H7 (cell line): ENCODE results near the gene PCED1B. TPM values are rescaled to one million over a fixed set of nuclear protein-coding genes. Genes with fewer than 3 reads are reported as not detected.

Experiments used
- DNase-seq: peaks from one replicate; pipeline ENCODE4 v3.0.0; 2012
- H3K27me3 ChIP-seq: 2 replicates; pipeline ENCODE4 v1.6.0; 2011; ENCODE audit warnings: mild to moderate bottlenecking, low read length; ENCODE audit not compliant: control insufficient read depth, insufficient read depth
- H3K36me3 ChIP-seq: replicated peaks from 2 replicates; pipeline ENCODE4 v1.5.1; 2011; ENCODE audit warnings: low read length; ENCODE audit not compliant: control insufficient read depth, insufficient read depth
- H3K4me3 ChIP-seq: 2 replicates; pipeline ENCODE4 v1.5.1; 2011; ENCODE audit warnings: low read depth, mild to moderate bottlenecking, control low read depth, low read length, moderate library complexity; ENCODE audit not compliant: insufficient read depth
- total RNA-seq: library from RNA; depleted of rRNA; stranded (reverse); fragments of >200 nt; shearing (Covaris generic); gene quantifications from 2 replicates; pipeline ENCODE4 v1.2.3, GENCODE V29; 2014

The PCED1B gene
- total RNA-seq, 1 experiment from 2014 or later, result 5.8 TPM

GRCh38 chr12:47234576-47235141 is 155.2 kb downstream of the PCED1B start:
- peak; percentile 74 for DNase-seq
- Histone ChIP-seq H3K27me3 (no peaks in the 10 kb centered on the region), H3K4me3 (no peak overlapping the region), H3K36me3 (no peaks in the 10 kb centered on the region)

GRCh38 chr12:47235258-47236040 is 156.0 kb downstream of the PCED1B start:
- no peak for DNase-seq
- H3K27me3 ChIP-seq, result no peaks in the 10 kb centered on the region
- no peaks in the 10 kb centered on the region for H3K36me3 ChIP-seq
- H3K4me3 ChIP-seq, result no peak overlapping the region

GRCh38 chr12:47236109-47236714 is 156.8 kb downstream of the PCED1B start:
- Histone ChIP-seq H3K27me3 (no peaks in the 10 kb centered on the region), H3K4me3 (no peak overlapping the region), H3K36me3 (no peaks in the 10 kb centered on the region)
- no peak for DNase-seq

GRCh38 chr12:47237751-47238211 is 158.4 kb downstream of the PCED1B start:
- DNase-seq, result no peak
- Histone ChIP-seq H3K36me3 (no peaks in the 10 kb centered on the region), H3K4me3 (no peak overlapping the region), H3K27me3 (no peaks in the 10 kb centered on the region)

- no peak for DNase-seq
- no peaks in the 10 kb centered on the region for H3K27me3 ChIP-seq
- H3K36me3 ChIP-seq, result no peaks in the 10 kb centered on the region
- no peak overlapping the region for H3K4me3 ChIP-seq
Measured at GRCh38 chr12:47238669-47239114, 159.3 kb downstream of the PCED1B start.

- Histone ChIP-seq H3K27me3 (no peaks in the 10 kb centered on the region), H3K4me3 (no peak overlapping the region), H3K36me3 (no peaks in the 10 kb centered on the region)
- no peak for DNase-seq
Measured at GRCh38 chr12:47242426-47242825, 163.0 kb downstream of the PCED1B start.

- no peak for DNase-seq
- no peaks in the 10 kb centered on the region for H3K27me3 ChIP-seq
- H3K4me3 ChIP-seq, result no peak overlapping the region
- H3K36me3 ChIP-seq, result no peaks in the 10 kb centered on the region
Measured at GRCh38 chr12:47244835-47245234, 165.4 kb downstream of the PCED1B start.

GRCh38 chr12:47245623-47246022 is 166.2 kb downstream of the PCED1B start:
- H3K4me3 ChIP-seq, result no peak overlapping the region

GRCh38 chr12:47247418-47247817 is 168.0 kb downstream of the PCED1B start:
- Histone ChIP-seq H3K27me3 (no peaks in the 10 kb centered on the region), H3K36me3 (no peaks in the 10 kb centered on the region), H3K4me3 (no peak overlapping the region)
- no peak for DNase-seq

More at GRCh38 chr12:47245623-47246022, 166.2 kb downstream of the PCED1B start:
- no peaks in the 10 kb centered on the region for H3K36me3 ChIP-seq
- H3K27me3 ChIP-seq, result no peaks in the 10 kb centered on the region
- DNase-seq, result no peak

- DNase-seq, result no peak
- H3K27me3 ChIP-seq, result no peaks in the 10 kb centered on the region
- no peaks in the 10 kb centered on the region for H3K36me3 ChIP-seq
- H3K4me3 ChIP-seq, result no peak overlapping the region
Measured at GRCh38 chr12:47249082-47249481, 169.7 kb downstream of the PCED1B start.

GRCh38 chr12:47249719-47250357 is 170.4 kb downstream of the PCED1B start:
- Histone ChIP-seq H3K36me3 (no peaks in the 10 kb centered on the region), H3K4me3 (no peak overlapping the region)
- DNase-seq, result no peak

GRCh38 chr12:47251919-47252318 is 172.5 kb downstream of the PCED1B start:
- H3K4me3 ChIP-seq, result no peak overlapping the region
- no peaks in the 10 kb centered on the region for H3K36me3 ChIP-seq
- no peak for DNase-seq
- H3K27me3 ChIP-seq, result no peaks in the 10 kb centered on the region

More at GRCh38 chr12:47249719-47250357, 170.4 kb downstream of the PCED1B start:
- no peaks in the 10 kb centered on the region for H3K27me3 ChIP-seq

GRCh38 chr12:47264951-47265350 is 185.5 kb downstream of the PCED1B start:
- H3K4me3 ChIP-seq, result no peak overlapping the region
- no peaks in the 10 kb centered on the region for H3K27me3 ChIP-seq
- no peaks in the 10 kb centered on the region for H3K36me3 ChIP-seq
- DNase-seq, result no peak

GRCh38 chr12:47265391-47265790 is 186.0 kb downstream of the PCED1B start:
- H3K36me3 ChIP-seq, result no peaks in the 10 kb centered on the region
- H3K4me3 ChIP-seq, result no peak overlapping the region
- H3K27me3 ChIP-seq, result no peaks in the 10 kb centered on the region
- DNase-seq, result no peak
